ENCODE measurements around the gene ITGA3. TPM values are rescaled to one million over a fixed set of nuclear protein-coding genes. Genes with fewer than 3 reads are reported as not detected.

The ITGA3 gene
- total RNA-seq, 4 donors from 2014 or later = 14.3 to 73.1 (median 33.4) TPM

DNA sequence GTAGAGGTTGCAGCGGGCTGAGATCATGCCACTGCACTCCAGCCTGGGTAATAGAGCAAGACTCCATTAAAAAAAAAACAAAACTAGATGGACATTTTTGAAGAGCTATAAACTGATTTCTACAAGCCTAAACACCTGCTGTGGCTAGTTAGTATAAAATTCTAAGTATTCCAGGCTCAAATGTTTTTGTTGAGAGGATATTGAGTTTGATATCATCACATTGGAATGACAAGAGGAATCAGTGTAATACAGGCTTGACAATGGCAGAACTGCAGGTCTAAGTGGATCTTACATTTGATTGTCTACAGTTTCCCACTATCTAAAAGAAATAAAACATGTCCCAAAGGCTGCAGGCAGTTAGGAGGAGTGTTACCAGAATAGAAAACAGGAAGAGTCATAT is 37.0 kb upstream of the ITGA3 start:
- no peak for DNase-seq
- intact Hi-C loops (cut with DNase I; ENCODE audit: low total_unique reads) = no loop called here
- Histone ChIP-seq H3K4me3 (no peak overlapping the region), H3K27me3 (no peaks in the 10 kb centered on the region), H3K4me1 (no peaks in the 10 kb centered on the region), H3K9me3 (no peaks in the 10 kb centered on the region), H3K36me3 (no peaks in the 10 kb centered on the region), H3K27ac (no peak overlapping the region)
- TF ChIP-seq POLR2A (IDR thresholded peaks at IDR 0.05) = no peak
- TF ChIP-seq, protein P1, sequence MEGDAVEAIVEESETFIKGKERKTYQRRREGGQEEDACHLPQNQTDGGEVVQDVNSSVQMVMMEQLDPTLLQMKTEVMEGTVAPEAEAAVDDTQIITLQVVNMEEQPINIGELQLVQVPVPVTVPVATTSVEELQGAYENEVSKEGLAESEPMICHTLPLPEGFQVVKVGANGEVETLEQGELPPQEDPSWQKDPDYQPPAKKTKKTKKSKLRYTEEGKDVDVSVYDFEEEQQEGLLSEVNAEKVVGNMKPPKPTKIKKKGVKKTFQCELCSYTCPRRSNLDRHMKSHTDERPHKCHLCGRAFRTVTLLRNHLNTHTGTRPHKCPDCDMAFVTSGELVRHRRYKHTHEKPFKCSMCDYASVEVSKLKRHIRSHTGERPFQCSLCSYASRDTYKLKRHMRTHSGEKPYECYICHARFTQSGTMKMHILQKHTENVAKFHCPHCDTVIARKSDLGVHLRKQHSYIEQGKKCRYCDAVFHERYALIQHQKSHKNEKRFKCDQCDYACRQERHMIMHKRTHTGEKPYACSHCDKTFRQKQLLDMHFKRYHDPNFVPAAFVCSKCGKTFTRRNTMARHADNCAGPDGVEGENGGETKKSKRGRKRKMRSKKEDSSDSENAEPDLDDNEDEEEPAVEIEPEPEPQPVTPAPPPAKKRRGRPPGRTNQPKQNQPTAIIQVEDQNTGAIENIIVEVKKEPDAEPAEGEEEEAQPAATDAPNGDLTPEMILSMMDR (IDR thresholded peaks at IDR 0.05) = no peak

DNA sequence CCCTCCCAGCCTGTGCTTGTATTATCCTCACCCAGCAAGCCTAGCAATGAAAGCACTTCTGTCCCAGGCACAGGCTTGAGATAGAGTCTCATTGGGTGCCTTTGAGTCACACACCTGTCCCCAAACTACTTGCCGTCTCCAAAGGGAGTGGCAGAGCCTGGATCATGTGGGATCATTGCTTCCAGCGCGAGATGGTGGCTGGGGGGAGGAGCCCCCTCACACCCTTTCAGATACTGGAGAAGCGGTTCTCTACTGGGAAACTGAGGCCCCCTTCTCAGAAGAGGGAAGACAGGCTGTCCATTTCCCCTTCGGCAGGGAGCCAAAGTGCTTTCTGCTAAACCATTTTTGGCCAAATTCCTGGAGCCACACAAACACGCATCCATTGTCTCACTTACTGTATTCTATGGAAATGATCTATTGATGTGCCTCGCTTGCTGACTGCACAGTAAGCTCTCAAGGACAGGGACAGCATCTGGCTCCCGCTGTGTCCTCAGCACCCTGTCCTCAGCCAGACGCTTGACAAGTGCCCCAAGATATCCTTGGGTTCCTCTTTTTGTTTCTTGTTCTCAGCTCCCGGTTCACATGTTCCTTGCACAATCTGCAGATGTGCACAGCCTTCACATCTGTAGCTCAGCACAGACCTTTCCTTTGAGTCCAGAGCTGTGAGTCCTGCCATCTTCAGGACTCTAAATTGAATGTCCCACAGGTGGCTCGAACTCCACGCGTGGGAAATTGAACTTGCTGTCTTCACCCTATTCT is 34.9 kb upstream of the ITGA3 start:
- TF ChIP-seq, protein P1 (IDR thresholded peaks at IDR 0.05) = no peak
- TF ChIP-seq POLR2A (IDR thresholded peaks at IDR 0.05) = no peak

DNA sequence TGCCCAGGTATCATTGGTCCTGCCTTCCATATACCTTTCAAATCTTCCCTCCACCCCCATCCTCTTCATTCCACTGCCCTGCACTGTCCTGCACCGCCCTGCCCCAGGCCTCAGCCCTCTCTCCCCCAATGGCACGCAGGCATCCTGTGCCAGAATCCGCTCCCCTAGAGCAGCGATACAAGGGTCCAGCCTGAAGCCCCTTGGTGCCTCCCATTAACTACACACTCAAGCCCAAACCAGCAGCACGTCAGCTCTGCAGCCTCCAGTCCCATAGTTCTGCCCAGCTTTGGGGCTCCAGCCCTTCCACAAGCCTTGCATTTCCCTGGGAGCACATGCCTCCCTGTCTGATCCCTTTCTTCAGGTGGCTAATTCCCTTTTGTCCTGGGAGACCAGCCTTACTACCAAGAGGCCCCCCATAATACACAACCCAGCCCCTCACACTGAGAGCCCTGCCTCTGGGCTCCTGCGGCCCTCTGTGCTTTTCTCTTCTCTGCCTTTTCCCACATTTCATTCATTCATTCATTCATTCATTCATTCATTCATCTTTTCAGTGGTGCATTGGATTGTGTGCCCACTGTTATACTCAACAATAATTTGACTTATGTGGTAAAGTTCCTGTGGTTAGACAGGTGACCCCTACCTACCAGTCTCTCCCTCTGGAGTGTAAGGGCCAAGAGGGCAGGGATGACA is 34.1 kb upstream of the ITGA3 start:
- Histone ChIP-seq H3K27ac (no peak overlapping the region), H3K9me3 (no peaks in the 10 kb centered on the region), H3K36me3 (no peaks in the 10 kb centered on the region), H3K27me3 (no peaks in the 10 kb centered on the region), H3K4me1 (no peaks in the 10 kb centered on the region), H3K4me3 (no peak overlapping the region)
- TF ChIP-seq POLR2A (IDR thresholded peaks at IDR 0.05) = no peak
- TF ChIP-seq, protein P1 (IDR thresholded peaks at IDR 0.05) = no peak
- DNase-seq = no peak
- intact Hi-C loops (cut with DNase I; ENCODE audit: low total_unique reads) = no loop called here

More for the DNA sequence above, 34.9 kb upstream of the ITGA3 start:
- no peak for DNase-seq
- H3K4me3 ChIP-seq = no peak overlapping the region
- no peaks in the 10 kb centered on the region for H3K9me3 ChIP-seq
- H3K4me1 ChIP-seq = no peaks in the 10 kb centered on the region
- intact Hi-C loops (cut with DNase I; ENCODE audit: low total_unique reads) = no loop called here
- H3K36me3 ChIP-seq = no peaks in the 10 kb centered on the region
- no peak overlapping the region for H3K27ac ChIP-seq
- no peaks in the 10 kb centered on the region for H3K27me3 ChIP-seq

DNA sequence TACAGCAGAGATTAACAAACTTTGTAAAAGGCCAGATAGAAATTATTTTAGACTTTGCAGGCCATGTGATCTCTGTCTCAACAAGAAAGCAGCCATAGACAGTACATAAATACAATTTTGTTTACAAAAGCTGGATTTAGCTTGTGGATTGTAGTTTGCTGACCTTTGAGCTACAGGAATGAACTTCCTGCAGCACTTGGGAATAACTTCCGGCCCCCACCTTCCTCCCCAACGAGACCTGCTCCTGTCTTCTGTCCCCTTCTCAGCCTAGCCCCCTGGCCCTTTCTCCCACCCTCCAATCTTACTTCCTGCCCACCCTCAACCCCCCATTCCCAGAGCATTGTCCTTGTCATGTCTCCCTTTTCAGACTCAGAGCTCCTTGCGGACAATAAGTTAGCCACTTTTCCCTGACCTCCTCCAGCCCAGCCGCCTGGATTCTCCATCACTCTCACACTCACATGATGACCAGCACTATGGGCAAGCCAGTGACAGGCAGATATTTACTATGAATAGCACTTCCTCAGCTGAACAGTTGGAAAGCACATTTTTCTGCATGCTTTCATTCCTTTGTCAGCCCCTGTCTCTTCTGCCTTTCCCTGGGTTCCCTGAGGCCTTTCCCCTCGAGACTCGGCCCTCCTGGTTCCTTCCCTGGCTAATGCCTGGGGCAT is 33.3 kb upstream of the ITGA3 start:
- H3K27me3 ChIP-seq = no peaks in the 10 kb centered on the region
- no peaks in the 10 kb centered on the region for H3K36me3 ChIP-seq
- TF ChIP-seq, protein P1 (IDR thresholded peaks at IDR 0.05) = no peak
- no peak for TF ChIP-seq POLR2A (IDR thresholded peaks at IDR 0.05)
- intact Hi-C loops (cut with DNase I; ENCODE audit: low total_unique reads) = no loop called here
- H3K4me1 ChIP-seq = peaks cover 0 to 7% of the 10 kb centered on the region in 2 donors
- DNase-seq = no peak
- no peaks in the 10 kb centered on the region for H3K9me3 ChIP-seq
- H3K27ac ChIP-seq = no peak overlapping the region
- H3K4me3 ChIP-seq = no peak overlapping the region

DNA sequence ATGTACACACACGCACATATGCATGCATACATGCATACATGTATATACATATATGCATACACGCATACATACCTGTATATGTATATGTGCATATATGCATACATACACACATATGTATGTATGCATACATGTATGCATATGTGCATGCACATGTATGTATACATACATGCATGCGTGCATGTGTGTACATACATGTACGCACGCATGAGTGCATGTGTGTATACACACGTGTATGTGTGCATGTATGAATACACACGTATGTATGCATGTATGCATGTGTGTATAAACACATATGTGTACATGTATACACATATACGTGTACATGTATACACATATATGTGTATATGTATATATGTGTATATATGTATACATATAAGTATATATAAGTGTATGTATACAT is 32.4 kb upstream of the ITGA3 start:
- Histone ChIP-seq H3K4me3 (no peak overlapping the region), H3K27me3 (no peaks in the 10 kb centered on the region), H3K9me3 (no peaks in the 10 kb centered on the region), H3K36me3 (no peaks in the 10 kb centered on the region), H3K27ac (no peak overlapping the region), H3K4me1 (peaks cover 0 to 16% of the 10 kb centered on the region in 2 donors)
- intact Hi-C loops (cut with DNase I; ENCODE audit: low total_unique reads) = no loop called here
- no peak for DNase-seq
- TF ChIP-seq, protein P1 (IDR thresholded peaks at IDR 0.05) = no peak
- no peak for TF ChIP-seq POLR2A (IDR thresholded peaks at IDR 0.05)
